ENCODE results near the gene FAM221B.

Gene FAM221B

GRCh38 chr9:35856206-35856605, 27.7 kb upstream of the FAM221B start:
- no peak overlapping the region for H3K4me2 ChIP-seq (ENCODE audit: low read depth, low read length, poor library complexity, severe bottlenecking)
- no peaks in the 10 kb centered on the region for H4K20me1 ChIP-seq (ENCODE audit: low read depth, low read length)
- H3K4me3 ChIP-seq (ENCODE audit: insufficient read depth, low read length, poor library complexity, severe bottlenecking): no peak overlapping the region
- H3F3A ChIP-seq (ENCODE audit: insufficient read depth): no peaks in the 10 kb centered on the region
- H3K9ac ChIP-seq (ENCODE audit: low read length): no peak overlapping the region
- H3K9me3 ChIP-seq (ENCODE audit: insufficient read depth, low read length): no peaks in the 10 kb centered on the region
- H3K9me2 ChIP-seq (replicated peaks; ENCODE audit: insufficient read depth, low read length): no peaks in the 10 kb centered on the region
- no peak overlapping the region for H2AFZ ChIP-seq (ENCODE audit: low read depth, low read length, severe bottlenecking)
- no peak for TF ChIP-seq CTCF (IDR thresholded peaks at IDR 0.05; ENCODE audit: insufficient read depth, low read length, poor library complexity, severe bottlenecking)
- no peak for TF ChIP-seq EZH2phosphoT487 (conservative IDR thresholded peaks at IDR 0.05; ENCODE audit: low read length)
- no peak overlapping the region for H3K27ac ChIP-seq (ENCODE audit: low read depth, low read length)
- no peaks in the 10 kb centered on the region for H3K27me3 ChIP-seq (ENCODE audit: low read length)
- H3K36me3 ChIP-seq (ENCODE audit: low read length): no peaks in the 10 kb centered on the region
- H3K79me2 ChIP-seq (ENCODE audit: insufficient read depth, low read length): no peaks in the 10 kb centered on the region

GRCh38 chr9:35854091-35854762, 25.7 kb upstream of the FAM221B start:
- TF ChIP-seq CTCF (IDR thresholded peaks at IDR 0.05; ENCODE audit: insufficient read depth, low read length, poor library complexity, severe bottlenecking) (no peak), EZH2phosphoT487 (conservative IDR thresholded peaks at IDR 0.05; ENCODE audit: low read length) (no peak)
- H3K36me3 ChIP-seq (ENCODE audit: low read length): no peaks in the 10 kb centered on the region
- H3K9ac ChIP-seq (ENCODE audit: low read length): no peak overlapping the region
- H3K79me2 ChIP-seq (ENCODE audit: insufficient read depth, low read length): no peaks in the 10 kb centered on the region
- no peaks in the 10 kb centered on the region for H3K27me3 ChIP-seq (ENCODE audit: low read length)
- H3K27ac ChIP-seq (ENCODE audit: low read depth, low read length): no peak overlapping the region
- H3F3A ChIP-seq (ENCODE audit: insufficient read depth): no peaks in the 10 kb centered on the region
- no peaks in the 10 kb centered on the region for H3K9me2 ChIP-seq (replicated peaks; ENCODE audit: insufficient read depth, low read length)
- H3K9me3 ChIP-seq (ENCODE audit: insufficient read depth, low read length): no peaks in the 10 kb centered on the region
- no peaks in the 10 kb centered on the region for H4K20me1 ChIP-seq (ENCODE audit: low read depth, low read length)
- H3K4me2 ChIP-seq (ENCODE audit: low read depth, low read length, poor library complexity, severe bottlenecking): no peak overlapping the region
- H2AFZ ChIP-seq (ENCODE audit: low read depth, low read length, severe bottlenecking): no peak overlapping the region
- H3K4me3 ChIP-seq (ENCODE audit: insufficient read depth, low read length, poor library complexity, severe bottlenecking): no peak overlapping the region

GRCh38 chr9:35852876-35853865, 24.6 kb upstream of the FAM221B start:
- no peak overlapping the region for H3K4me2 ChIP-seq (ENCODE audit: low read depth, low read length, poor library complexity, severe bottlenecking)

More at GRCh38 chr9:35852876-35853865, 24.6 kb upstream of the FAM221B start:
- Histone ChIP-seq H2AFZ (ENCODE audit: low read depth, low read length, severe bottlenecking) (no peak overlapping the region), H3K79me2 (ENCODE audit: insufficient read depth, low read length) (no peaks in the 10 kb centered on the region), H3K27me3 (ENCODE audit: low read length) (no peaks in the 10 kb centered on the region), H3K27ac (ENCODE audit: low read depth, low read length) (no peak overlapping the region), H3K9me3 (ENCODE audit: insufficient read depth, low read length) (no peaks in the 10 kb centered on the region), H3K9me2 (replicated peaks; ENCODE audit: insufficient read depth, low read length) (no peaks in the 10 kb centered on the region), H3K4me3 (ENCODE audit: insufficient read depth, low read length, poor library complexity, severe bottlenecking) (no peak overlapping the region), H3F3A (ENCODE audit: insufficient read depth) (no peaks in the 10 kb centered on the region), H3K36me3 (ENCODE audit: low read length) (no peaks in the 10 kb centered on the region), H4K20me1 (ENCODE audit: low read depth, low read length) (no peaks in the 10 kb centered on the region), H3K9ac (ENCODE audit: low read length) (no peak overlapping the region)
- no peak for TF ChIP-seq EZH2phosphoT487 (conservative IDR thresholded peaks at IDR 0.05; ENCODE audit: low read length)
